Trophoblast cell (in vitro differentiated cells and primary cell): ENCODE results near the gene PSMF1.

Source experiments
- DNase-seq, 2 donors: peaks; one replicate each; pipeline ENCODE4 v3.0.0-alpha.2; 2016
- H2AFZ ChIP-seq: 2 replicates; pipeline ENCODE4 v1.6.1; 2013; ENCODE audit warnings: low read length, moderate library complexity, mild to moderate bottlenecking; ENCODE audit not compliant: insufficient read depth, poor library complexity
- H2AK5ac ChIP-seq: 2 replicates; pipeline ENCODE4 v1.6.1; 2013; ENCODE audit warnings: mild to moderate bottlenecking, low read length
- H2BK120ac ChIP-seq: 2 replicates; pipeline ENCODE4 v1.6.1; 2013; ENCODE audit warnings: low read length, mild to moderate bottlenecking, moderate library complexity; ENCODE audit not compliant: insufficient read depth, poor library complexity
- H2BK12ac ChIP-seq: 2 replicates; pipeline ENCODE4 v1.6.1; 2013; ENCODE audit warnings: mild to moderate bottlenecking, low read length, moderate library complexity
- H2BK5ac ChIP-seq: 2 replicates; pipeline ENCODE4 v1.6.1; 2013; ENCODE audit warnings: low read length, low read depth, moderate library complexity, mild to moderate bottlenecking; ENCODE audit not compliant: poor library complexity
- H3K14ac ChIP-seq: 2 replicates; pipeline ENCODE4 v1.6.1; 2013; ENCODE audit warnings: mild to moderate bottlenecking, low read length
- H3K18ac ChIP-seq: 2 replicates; pipeline ENCODE4 v1.6.1; 2013; ENCODE audit warnings: mild to moderate bottlenecking, low read length
- H3K23ac ChIP-seq: 2 replicates; pipeline ENCODE4 v1.6.1; 2013; ENCODE audit warnings: low read length
- H3K27ac ChIP-seq: 2 replicates; pipeline ENCODE4 v1.5.1; 2013; ENCODE audit warnings: low read depth, mild to moderate bottlenecking, inconsistent platforms, low read length, moderate library complexity
- H3K27me3 ChIP-seq: 2 replicates; pipeline ENCODE4 v1.6.1; 2013; ENCODE audit warnings: inconsistent platforms, mild to moderate bottlenecking, low read length, moderate library complexity; ENCODE audit not compliant: insufficient read depth
- H3K36me3 ChIP-seq, 2 experiments: 1 replicate in 1 of 2; 2 replicates in 1 of 2; pipeline ENCODE4 v1.6.1; 2013; ENCODE audit warnings: low read length in 2 of 2, mild to moderate bottlenecking in 2 of 2, moderate library complexity in 1 of 2; ENCODE audit not compliant: insufficient read depth in 2 of 2, control insufficient read depth in 1 of 2
- H3K4ac ChIP-seq: 2 replicates; pipeline ENCODE4 v1.6.1; 2013; ENCODE audit warnings: low read depth, mild to moderate bottlenecking, low read length, moderate library complexity
- H3K4me1 ChIP-seq, 2 experiments: 1 replicate in 1 of 2; 2 replicates in 1 of 2; pipeline ENCODE4 v1.6.1; 2013; ENCODE audit warnings: low read length in 2 of 2, mild to moderate bottlenecking in 2 of 2, moderate library complexity in 1 of 2; ENCODE audit not compliant: insufficient read depth in 2 of 2, control insufficient read depth in 1 of 2
- H3K4me2 ChIP-seq: 2 replicates; pipeline ENCODE4 v1.6.1; 2013; ENCODE audit warnings: inconsistent platforms, mild to moderate bottlenecking, low read length, moderate library complexity
- H3K4me3 ChIP-seq: 2 replicates; pipeline ENCODE4 v1.5.1; 2013; ENCODE audit warnings: mild to moderate bottlenecking, low read depth, low read length, inconsistent platforms
- H3K79me1 ChIP-seq: one replicate; pipeline ENCODE4 v1.6.1; 2013; ENCODE audit warnings: low read length
- H3K79me2 ChIP-seq: 2 replicates; pipeline ENCODE4 v1.6.1; 2013; ENCODE audit warnings: low read length, mild to moderate bottlenecking; ENCODE audit not compliant: control insufficient read depth, insufficient read depth, poor library complexity
- H3K9ac ChIP-seq: 2 replicates; pipeline ENCODE4 v1.6.1; 2013; ENCODE audit warnings: mild to moderate bottlenecking, low read length
- H3K9me3 ChIP-seq: 2 replicates; pipeline ENCODE4 v1.6.1; 2013; ENCODE audit warnings: low read depth, mild to moderate bottlenecking, control low read depth, inconsistent platforms, low read length; ENCODE audit not compliant: insufficient read depth
- H4K12ac ChIP-seq: 2 replicates; pipeline ENCODE4 v1.6.1; 2013; ENCODE audit warnings: low read depth, mild to moderate bottlenecking, low read length, moderate library complexity
- H4K8ac ChIP-seq: 2 replicates; pipeline ENCODE4 v1.6.1; 2013; ENCODE audit warnings: low read depth, mild to moderate bottlenecking, low read length, moderate library complexity
- H4K91ac ChIP-seq: one replicate; pipeline ENCODE4 v1.6.1; 2013; ENCODE audit warnings: low read depth, mild to moderate bottlenecking, low read length, moderate library complexity
- WGBS: extraction: QIAGEN DNeasy Blood & Tissue Kit; methylation state at CpG from one replicate; pipeline ENCODE4 v1.1.7; 2013; ENCODE audit warnings: missing lambda C conversion rate; ENCODE audit not compliant: insufficient read length, insufficient coverage; ENCODE audit errors: extremely low coverage; 5-methylcytosine and 5-hydroxymethylcytosine counted together

Gene PSMF1

GRCh38 chr20:1094751-1095150 lies 23.7 kb upstream of the PSMF1 start:
- Histone ChIP-seq H3K14ac (no peak overlapping the region), H3K9ac (no peak overlapping the region), H2BK5ac (no peak overlapping the region), H3K23ac (no peak overlapping the region), H3K27ac (no peak overlapping the region), H3K4me2 (no peak overlapping the region), H4K8ac (no peak overlapping the region), H4K91ac (no peak overlapping the region), H3K27me3 (no peaks in the 10 kb centered on the region), H3K18ac (no peak overlapping the region), H3K79me2 (no peaks in the 10 kb centered on the region), H3K4me3 (no peak overlapping the region), H2BK120ac (no peak overlapping the region), H3K4ac (no peak overlapping the region), H3K9me3 (peaks cover 5% of the 10 kb centered on the region), H3K36me3 (no peaks in the 10 kb centered on the region), H2AK5ac (no peak overlapping the region), H2BK12ac (no peak overlapping the region), H3K4me1 (no peaks in the 10 kb centered on the region), H2AFZ (no peak overlapping the region), H4K12ac (no peak overlapping the region), H3K79me1 (no peaks in the 10 kb centered on the region)
- no CpG with 5 or more reads among the region's 6 CpGs for WGBS
- DNase-seq, result no peak

GRCh38 chr20:1101533-1101932 lies 16.9 kb upstream of the PSMF1 start:
- no peak overlapping the region for H3K27ac ChIP-seq
- no peaks in the 10 kb centered on the region for H3K27me3 ChIP-seq
- H4K8ac ChIP-seq, result no peak overlapping the region
- H2BK5ac ChIP-seq, result no peak overlapping the region
- no peak overlapping the region for H4K91ac ChIP-seq
- H3K79me2 ChIP-seq, result no peaks in the 10 kb centered on the region
- no peak overlapping the region for H2AK5ac ChIP-seq
- H3K79me1 ChIP-seq, result no peaks in the 10 kb centered on the region
- H2BK12ac ChIP-seq, result no peak overlapping the region
- H3K9ac ChIP-seq, result no peak overlapping the region
- no peak overlapping the region for H3K4me3 ChIP-seq
- H3K23ac ChIP-seq, result no peak overlapping the region
- H3K36me3 ChIP-seq, result no peaks in the 10 kb centered on the region
- no peak overlapping the region for H3K14ac ChIP-seq
- no peak overlapping the region for H4K12ac ChIP-seq
- no peak overlapping the region for H2AFZ ChIP-seq
- H3K4ac ChIP-seq, result no peak overlapping the region
- H2BK120ac ChIP-seq, result no peak overlapping the region
- no peak for DNase-seq
- no peaks in the 10 kb centered on the region for H3K4me1 ChIP-seq
- no peaks in the 10 kb centered on the region for H3K9me3 ChIP-seq
- H3K4me2 ChIP-seq, result no peak overlapping the region
- H3K18ac ChIP-seq, result no peak overlapping the region

- Histone ChIP-seq H2AFZ (no peak overlapping the region), H3K9me3 (no peaks in the 10 kb centered on the region), H3K9ac (no peak overlapping the region), H3K23ac (no peak overlapping the region), H3K79me1 (no peaks in the 10 kb centered on the region), H3K14ac (no peak overlapping the region), H2BK5ac (no peak overlapping the region), H2AK5ac (no peak overlapping the region), H4K91ac (no peak overlapping the region), H3K4me2 (no peak overlapping the region), H3K27ac (no peak overlapping the region), H3K27me3 (no peaks in the 10 kb centered on the region), H3K4me3 (no peak overlapping the region), H3K4ac (no peak overlapping the region), H2BK120ac (no peak overlapping the region), H3K36me3 (no peaks in the 10 kb centered on the region), H3K4me1 (no peaks in the 10 kb centered on the region), H3K79me2 (no peaks in the 10 kb centered on the region), H2BK12ac (no peak overlapping the region), H3K18ac (no peak overlapping the region), H4K12ac (no peak overlapping the region), H4K8ac (no peak overlapping the region)
- no peak for DNase-seq
Measured at GRCh38 chr20:1102016-1102415, 16.4 kb upstream of the PSMF1 start.

GRCh38 chr20:1103751-1104150 lies 14.7 kb upstream of the PSMF1 start:
- no peak overlapping the region for H2AFZ ChIP-seq
- no peaks in the 10 kb centered on the region for H3K79me2 ChIP-seq
- no peak for DNase-seq

More at GRCh38 chr20:1103751-1104150, 14.7 kb upstream of the PSMF1 start:
- H3K23ac ChIP-seq, result no peak overlapping the region
- H4K8ac ChIP-seq, result no peak overlapping the region
- no peak overlapping the region for H3K4me2 ChIP-seq
- no peak overlapping the region for H4K12ac ChIP-seq
- no peak overlapping the region for H3K4ac ChIP-seq
- no peak overlapping the region for H2BK120ac ChIP-seq
- no peak overlapping the region for H3K9ac ChIP-seq
- no peak overlapping the region for H3K18ac ChIP-seq
- H3K14ac ChIP-seq, result no peak overlapping the region
- no peak overlapping the region for H4K91ac ChIP-seq
- H2AK5ac ChIP-seq, result no peak overlapping the region
- H3K4me1 ChIP-seq, result no peaks in the 10 kb centered on the region
- no peak overlapping the region for H2BK5ac ChIP-seq
- no peak overlapping the region for H3K4me3 ChIP-seq
- no peaks in the 10 kb centered on the region for H3K9me3 ChIP-seq
- H2BK12ac ChIP-seq, result no peak overlapping the region
- no CpG with 5 or more reads among the region's 3 CpGs for WGBS
- no peaks in the 10 kb centered on the region for H3K79me1 ChIP-seq
- no peaks in the 10 kb centered on the region for H3K36me3 ChIP-seq
- H3K27me3 ChIP-seq, result no peaks in the 10 kb centered on the region
- no peak overlapping the region for H3K27ac ChIP-seq
